Effector memory CD8-positive, alpha-beta T cell (primary cell): ENCODE data around the gene AKR1C1.
"Not testable (repeated sequence)": the region's sequence is repeated elsewhere in the genome, so short reads cannot be mapped to it uniquely, and the experiment has no call there.

Experiments
- ATAC-seq: fragments of 150-1000 bp; cut with Tn5 transposase; replicated peaks from 2 replicates; pipeline ENCODE4 v1.10.0; 2021; ENCODE audit warnings: mild to moderate bottlenecking, moderate library complexity
- DNase-seq, 3 experiments: peaks; one replicate each; pipeline ENCODE4 v3.0.0; 2021
- H3K27ac Mint-ChIP-seq, 2 donors: one replicate each; pipeline ENCODE4 v1.8.0; 2022; ENCODE audit warnings: mild to moderate bottlenecking in 2 of 2, mixed read lengths in 2 of 2, moderate library complexity in 2 of 2
- H3K27me3 Mint-ChIP-seq, 2 donors: one replicate each; pipeline ENCODE4 v1.8.0; 2022; ENCODE audit warnings: mixed read lengths in 2 of 2
- H3K36me3 Mint-ChIP-seq: one replicate; pipeline ENCODE4 v1.8.0; 2022; ENCODE audit warnings: mild to moderate bottlenecking, moderate library complexity, mixed read lengths; ENCODE audit not compliant: insufficient read depth
- H3K4me1 Mint-ChIP-seq, 2 donors: one replicate each; pipeline ENCODE4 v1.8.0; 2022; ENCODE audit warnings: low read depth in 2 of 2, mixed read lengths in 2 of 2
- H3K4me3 Mint-ChIP-seq, 2 donors: one replicate each; pipeline ENCODE4 v1.8.0; 2022; ENCODE audit warnings: mild to moderate bottlenecking in 2 of 2, mixed read lengths in 2 of 2, moderate library complexity in 2 of 2
- H3K9me3 Mint-ChIP-seq, 2 donors: one replicate each; pipeline ENCODE4 v1.8.0; 2022; ENCODE audit warnings: mixed read lengths in 2 of 2

Gene AKR1C1

GRCh38 chr10:4982764-4983226 is 19.6 kb downstream of the AKR1C1 start:
- ATAC-seq (no peak), DNase-seq (no peak)
- H3K9me3 Mint-ChIP-seq: no peaks in the 10 kb centered on the region
- H3K27me3 Mint-ChIP-seq: peaks cover 42 to 51% of the 10 kb centered on the region in 2 donors
- no peak overlapping the region for H3K4me3 Mint-ChIP-seq
- no peak overlapping the region for H3K27ac Mint-ChIP-seq
- H3K36me3 Mint-ChIP-seq: peaks cover 5% of the 10 kb centered on the region
- H3K4me1 Mint-ChIP-seq: peaks cover 0 to 4% of the 10 kb centered on the region in 2 donors

- Mint-ChIP-seq H3K27ac (no peak overlapping the region), H3K4me3 (no peak overlapping the region)
- ATAC-seq: no peak
Observed at GRCh38 chr10:4983615-4984216, 20.5 kb downstream of the AKR1C1 start.

GRCh38 chr10:4984223-4984622 is 21.0 kb downstream of the AKR1C1 start:
- no peak overlapping the region for H3K27ac Mint-ChIP-seq
- DNase-seq: no peak
- no peak overlapping the region for H3K4me3 Mint-ChIP-seq
- no peak for ATAC-seq
- H3K27me3 Mint-ChIP-seq: peaks cover 42 to 53% of the 10 kb centered on the region in 2 donors
- no peaks in the 10 kb centered on the region for H3K9me3 Mint-ChIP-seq
- peaks cover 0 to 4% of the 10 kb centered on the region in 2 donors for H3K4me1 Mint-ChIP-seq
- H3K36me3 Mint-ChIP-seq: peaks cover 5% of the 10 kb centered on the region

More at GRCh38 chr10:4983615-4984216, 20.5 kb downstream of the AKR1C1 start:
- peaks cover 5% of the 10 kb centered on the region for H3K36me3 Mint-ChIP-seq
- H3K27me3 Mint-ChIP-seq: peaks cover 42 to 51% of the 10 kb centered on the region in 2 donors
- no peaks in the 10 kb centered on the region for H3K9me3 Mint-ChIP-seq
- peaks cover 0 to 4% of the 10 kb centered on the region in 2 donors for H3K4me1 Mint-ChIP-seq
- no peak for DNase-seq

- H3K4me3 Mint-ChIP-seq: no peak overlapping the region
- peaks cover 42 to 62% of the 10 kb centered on the region in 2 donors for H3K27me3 Mint-ChIP-seq
- DNase-seq: no peak
- H3K36me3 Mint-ChIP-seq: peaks cover 5% of the 10 kb centered on the region
- peaks cover 0 to 4% of the 10 kb centered on the region in 2 donors for H3K4me1 Mint-ChIP-seq
- no peak for ATAC-seq
- H3K27ac Mint-ChIP-seq: no peak overlapping the region
- no peaks in the 10 kb centered on the region for H3K9me3 Mint-ChIP-seq
Observed at GRCh38 chr10:4984971-4985594, 21.9 kb downstream of the AKR1C1 start.

- not testable (repeated sequence) for H3K4me1 Mint-ChIP-seq, ATAC-seq, H3K27ac Mint-ChIP-seq, DNase-seq, H3K9me3 Mint-ChIP-seq, H3K4me3 Mint-ChIP-seq, H3K36me3 Mint-ChIP-seq
- peaks cover 26 to 38% of the 10 kb centered on the region in 2 donors for H3K27me3 Mint-ChIP-seq
Observed at GRCh38 chr10:4988000-4988641, 24.9 kb downstream of the AKR1C1 start.

GRCh38 chr10:4990217-4990616 is 27.0 kb downstream of the AKR1C1 start:
- no peak for ATAC-seq
- Mint-ChIP-seq H3K9me3 (no peaks in the 10 kb centered on the region), H3K27ac (no peak overlapping the region), H3K4me1 (no peaks in the 10 kb centered on the region), H3K36me3 (no peaks in the 10 kb centered on the region), H3K27me3 (peaks cover 20 to 23% of the 10 kb centered on the region in 2 donors), H3K4me3 (no peak overlapping the region)
- DNase-seq: no peak

- not testable (repeated sequence) for ATAC-seq, H3K36me3 Mint-ChIP-seq, DNase-seq, H3K27ac Mint-ChIP-seq, H3K9me3 Mint-ChIP-seq, H3K4me3 Mint-ChIP-seq, H3K4me1 Mint-ChIP-seq
- H3K27me3 Mint-ChIP-seq: peaks cover 10 to 11% of the 10 kb centered on the region in 2 donors
Observed at GRCh38 chr10:4991463-4991862, 28.2 kb downstream of the AKR1C1 start.

GRCh38 chr10:4992564-4992963 is 29.3 kb downstream of the AKR1C1 start:
- H3K36me3 Mint-ChIP-seq, H3K4me1 Mint-ChIP-seq, H3K4me3 Mint-ChIP-seq, DNase-seq, H3K27ac Mint-ChIP-seq, H3K9me3 Mint-ChIP-seq, ATAC-seq: not testable (repeated sequence)
- peaks cover 6 to 11% of the 10 kb centered on the region in 2 donors for H3K27me3 Mint-ChIP-seq

- H3K27ac Mint-ChIP-seq, H3K4me1 Mint-ChIP-seq, H3K9me3 Mint-ChIP-seq, H3K36me3 Mint-ChIP-seq, H3K4me3 Mint-ChIP-seq, ATAC-seq, DNase-seq: not testable (repeated sequence)
- peaks cover 9 to 12% of the 10 kb centered on the region in 2 donors for H3K27me3 Mint-ChIP-seq
Observed at GRCh38 chr10:4994260-4994659, 31.0 kb downstream of the AKR1C1 start.

GRCh38 chr10:4998671-4999070 is 35.5 kb downstream of the AKR1C1 start:
- H3K36me3 Mint-ChIP-seq: no peaks in the 10 kb centered on the region
- H3K4me3 Mint-ChIP-seq: no peak overlapping the region
- H3K4me1 Mint-ChIP-seq: no peaks in the 10 kb centered on the region
- H3K9me3 Mint-ChIP-seq: no peaks in the 10 kb centered on the region
- no peak for ATAC-seq
- no peak overlapping the region for H3K27ac Mint-ChIP-seq
- no peak for DNase-seq
- H3K27me3 Mint-ChIP-seq: peaks cover 12 to 18% of the 10 kb centered on the region in 2 donors

GRCh38 chr10:5002013-5002727 is 39.0 kb downstream of the AKR1C1 start:
- Mint-ChIP-seq H3K27ac (peak overlapping the region in 1 of 2 donors; percentile 42), H3K9me3 (no peaks in the 10 kb centered on the region), H3K27me3 (peaks cover 12 to 18% of the 10 kb centered on the region in 2 donors), H3K36me3 (no peaks in the 10 kb centered on the region), H3K4me1 (no peaks in the 10 kb centered on the region), H3K4me3 (no peak overlapping the region)
- no peak for ATAC-seq
- no peak for DNase-seq

GRCh38 chr10:5003127-5004029 is 40.2 kb downstream of the AKR1C1 start, which contains the start of gene AKR1C2:
Gene AKR1C2 (minus strand): TSS chr10:5003857. CDS start chr10:5003835, 22 bp downstream.
- H3K9me3 Mint-ChIP-seq, H3K4me3 Mint-ChIP-seq, H3K36me3 Mint-ChIP-seq, ATAC-seq, H3K4me1 Mint-ChIP-seq, DNase-seq: not testable (repeated sequence)
- Mint-ChIP-seq H3K27ac (peak within 1 kb of the TSS in 1 of 2 donors; percentile 42), H3K27me3 (peaks cover 12 to 17% of the 10 kb centered on the region in 2 donors)
